ENCODE data around the gene IER5. TPM values are rescaled to one million over a fixed set of nuclear protein-coding genes. Genes with fewer than 3 reads are reported as not detected.

The IER5 gene
- total and polyA plus RNA-seq, 9 of the 15 experiments (the other 6 are each of a cell fraction or from before 2014, with no cell fraction given) = 2.4 to 32.1 (median 12.0) TPM

DNA sequence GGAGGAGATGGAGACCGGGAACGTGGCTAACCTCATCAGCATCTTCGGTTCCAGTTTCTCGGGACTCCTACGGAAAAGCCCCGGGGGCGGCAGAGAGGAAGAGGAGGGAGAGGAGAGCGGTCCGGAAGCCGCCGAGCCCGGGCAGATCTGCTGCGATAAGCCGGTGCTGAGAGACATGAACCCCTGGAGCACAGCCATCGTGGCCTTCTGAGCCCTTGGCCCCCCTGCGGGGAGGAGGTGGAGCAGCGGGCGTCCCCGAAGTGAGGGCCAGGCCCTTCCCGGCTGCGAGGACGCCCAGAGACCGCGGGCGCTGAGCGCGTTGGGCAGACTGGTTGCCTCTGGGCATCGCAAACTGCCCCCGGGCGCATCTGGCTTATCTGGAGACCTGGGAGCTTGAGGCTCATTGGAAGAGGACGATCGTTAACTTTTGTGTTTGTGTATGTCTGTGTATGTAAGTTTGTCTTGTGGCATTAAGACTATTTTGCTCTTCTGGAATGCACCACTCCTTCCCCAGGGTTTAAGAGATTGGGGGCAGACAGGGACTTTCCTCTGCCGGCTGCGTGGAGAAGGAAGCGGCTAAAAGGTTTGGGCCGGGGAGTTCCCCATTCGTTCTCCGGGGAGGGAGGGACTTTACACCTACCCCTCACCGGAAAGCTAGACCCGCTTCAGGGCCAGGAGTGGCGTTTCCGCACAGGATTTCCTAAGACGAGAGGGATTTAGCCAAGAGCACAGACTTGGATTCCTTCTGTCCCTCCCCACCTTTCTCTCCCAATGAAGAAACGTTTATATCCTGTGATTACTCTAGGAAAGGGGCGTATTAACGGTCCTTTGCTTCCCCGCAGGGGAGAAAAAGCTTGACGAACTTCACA, 1.4 kb downstream of the IER5 start (continued):
- peak; percentile 80 for TF ChIP-seq MYNN (IDR thresholded peaks at IDR 0.05)
- no peak for TF ChIP-seq MYNN (CRISPR knock-in tag; IDR thresholded peaks at IDR 0.05)
- TF ChIP-seq BHLHE40 (IDR thresholded peaks at IDR 0.05; ENCODE audit: low read length) = peak; percentile 14; the same call in 1 of the 2 replicates
- TF ChIP-seq ZNF445 (CRISPR knock-in tag; IDR thresholded peaks at IDR 0.05; ENCODE audit: low read depth) = 0 out of 2 replicates have a peak, but pooled peaks have one; percentile 24
- TF ChIP-seq ZFP36 (IDR thresholded peaks at IDR 0.05; ENCODE audit: low read depth, low read length, partially characterized antibody) = peak; percentile 11
- peak; percentile 39 for TF ChIP-seq KDM5B (IDR thresholded peaks at IDR 0.05; ENCODE audit: insufficient replicate concordance, low read depth, low read length)
- TF ChIP-seq ZNF609 (CRISPR knock-in tag; IDR thresholded peaks at IDR 0.05; ENCODE audit: borderline replicate concordance) = no peak
- TF ChIP-seq ZNF551 (CRISPR knock-in tag; IDR thresholded peaks at IDR 0.05) = no peak
- TF ChIP-seq RBM34 (IDR thresholded peaks at IDR 0.05; ENCODE audit: borderline replicate concordance, insufficient read depth, low read length) = no peak
- TF ChIP-seq IRF1 (CRISPR knock-in tag; IDR thresholded peaks at IDR 0.05; ENCODE audit: borderline replicate concordance) = no peak
- TF ChIP-seq BMI1 (IDR thresholded peaks at IDR 0.05; ENCODE audit: low read length) = no peak
- TF ChIP-seq, protein P1, sequence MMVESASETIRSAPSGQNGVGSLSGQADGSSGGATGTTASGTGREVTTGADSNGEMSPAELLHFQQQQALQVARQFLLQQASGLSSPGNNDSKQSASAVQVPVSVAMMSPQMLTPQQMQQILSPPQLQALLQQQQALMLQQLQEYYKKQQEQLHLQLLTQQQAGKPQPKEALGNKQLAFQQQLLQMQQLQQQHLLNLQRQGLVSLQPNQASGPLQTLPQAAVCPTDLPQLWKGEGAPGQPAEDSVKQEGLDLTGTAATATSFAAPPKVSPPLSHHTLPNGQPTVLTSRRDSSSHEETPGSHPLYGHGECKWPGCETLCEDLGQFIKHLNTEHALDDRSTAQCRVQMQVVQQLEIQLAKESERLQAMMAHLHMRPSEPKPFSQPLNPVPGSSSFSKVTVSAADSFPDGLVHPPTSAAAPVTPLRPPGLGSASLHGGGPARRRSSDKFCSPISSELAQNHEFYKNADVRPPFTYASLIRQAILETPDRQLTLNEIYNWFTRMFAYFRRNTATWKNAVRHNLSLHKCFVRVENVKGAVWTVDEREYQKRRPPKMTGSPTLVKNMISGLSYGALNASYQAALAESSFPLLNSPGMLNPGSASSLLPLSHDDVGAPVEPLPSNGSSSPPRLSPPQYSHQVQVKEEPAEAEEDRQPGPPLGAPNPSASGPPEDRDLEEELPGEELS (CRISPR knock-in tag; IDR thresholded peaks at IDR 0.05; ENCODE audit: borderline replicate concordance) = peak; percentile 76; the same call in 1 of the 2 replicates
- peak; percentile 52; the same call in 1 of the 2 replicates for TF ChIP-seq XRCC5 (IDR thresholded peaks at IDR 0.05; ENCODE audit: low read depth, low read length)
- peak; percentile 78 to 90 for TF ChIP-seq UBTF (IDR thresholded peaks at IDR 0.05; ENCODE audit: borderline replicate concordance in 1 of 2, low read depth in 2 of 2, low read length in 2 of 2)
- TF ChIP-seq MED1 (CRISPR knock-in tag; IDR thresholded peaks at IDR 0.05; ENCODE audit: borderline replicate concordance) = no peak
- no peak for TF ChIP-seq ZC3H11A (IDR thresholded peaks at IDR 0.05; ENCODE audit: low read depth, low read length)
- no peak for TF ChIP-seq HNRNPUL1 (IDR thresholded peaks at IDR 0.05; ENCODE audit: low read length)
